SU-DHL-6 (cell line): ENCODE data around the gene CCNL2.

ENCODE experiments used
- CTCF ChIP-seq: fragments of 200-600 bp; sonication (generic); IDR thresholded peaks from one replicate; pipeline ENCODE4 v1.5.1; 2017; ENCODE audit warnings: antibody characterized with exemption, mild to moderate bottlenecking, low read length, moderate library complexity; ENCODE audit not compliant: insufficient read depth, poor library complexity, severe bottlenecking
- EZH2phosphoT487 ChIP-seq: fragments of 200-600 bp; sonication (generic), shearing (Covaris generic); conservative IDR thresholded peaks from 2 replicates; pipeline ENCODE4 v1.6.1; 2018; ENCODE audit warnings: mild to moderate bottlenecking, antibody characterized with exemption, low read length, moderate library complexity, mixed read lengths

GRCh38 chr1:1436630-1437032, 37.5 kb upstream of the CCNL2 start:
- TF ChIP-seq CTCF (no peak), EZH2phosphoT487 (no peak)
